Activated T-cell treated with anti-CD3 and anti-CD28 coated beads, Interleukin-2, amount 50 U/mL, for 48 hours (primary cell): ENCODE measurements around the gene ITGA11.

Source experiments
- DNase-seq, 2 experiments: peaks; one replicate each; pipeline ENCODE4 v3.0.0-alpha.2; 2020

ITGA11 gene

GRCh38 chr15:68386587-68387288, 45.2 kb downstream of the ITGA11 start:
- peak in 1 of 2 experiments; percentile 10 for DNase-seq

- peak; percentile 5 to 8 for DNase-seq
Observed at GRCh38 chr15:68385671-68386586, 46.0 kb downstream of the ITGA11 start.

- DNase-seq = no peak
Observed at GRCh38 chr15:68385240-68385561, 46.8 kb downstream of the ITGA11 start.

- peak in 1 of 2 experiments; percentile 7 for DNase-seq
Observed at GRCh38 chr15:68384451-68385239, 47.3 kb downstream of the ITGA11 start.

- DNase-seq = peak in 1 of 2 experiments; percentile 35
Observed at GRCh38 chr15:68383161-68384074, 48.5 kb downstream of the ITGA11 start.

GRCh38 chr15:68382286-68383007, 49.5 kb downstream of the ITGA11 start:
- peak in 1 of 2 experiments; percentile 2 for DNase-seq

GRCh38 chr15:68380456-68380855, 51.5 kb downstream of the ITGA11 start:
- DNase-seq = peak; percentile 3 to 10

GRCh38 chr15:68379759-68380290, 52.1 kb downstream of the ITGA11 start:
- DNase-seq = peak; percentile 15

- peak; percentile 11 to 13 for DNase-seq
Observed at GRCh38 chr15:68379058-68379758, 52.8 kb downstream of the ITGA11 start.

GRCh38 chr15:68378595-68378994, 53.4 kb downstream of the ITGA11 start:
- peak in 1 of 2 experiments; percentile 4 for DNase-seq

- no peak for DNase-seq
Observed at GRCh38 chr15:68377766-68378165, 54.2 kb downstream of the ITGA11 start.

GRCh38 chr15:68376447-68377060, 55.4 kb downstream of the ITGA11 start:
- DNase-seq = peak; percentile 6 to 7

GRCh38 chr15:68375716-68376220, 56.2 kb downstream of the ITGA11 start:
- DNase-seq = peak in 1 of 2 experiments; percentile 4

GRCh38 chr15:68375191-68375631, 56.8 kb downstream of the ITGA11 start:
- peak; percentile 7 to 14 for DNase-seq

GRCh38 chr15:68374168-68374745, 57.7 kb downstream of the ITGA11 start:
- peak in 1 of 2 experiments; percentile 4 for DNase-seq

- no peak for DNase-seq
Observed at GRCh38 chr15:68373028-68373427, 58.9 kb downstream of the ITGA11 start.

GRCh38 chr15:68372291-68372811, 59.6 kb downstream of the ITGA11 start:
- no peak for DNase-seq

GRCh38 chr15:68371851-68372250, 60.1 kb downstream of the ITGA11 start:
- no peak for DNase-seq

- no peak for DNase-seq
Observed at GRCh38 chr15:68371160-68371559, 60.8 kb downstream of the ITGA11 start.
